K562 (cell line): ENCODE data around the gene CCDC106. TPM values are rescaled to one million over a fixed set of nuclear protein-coding genes. Genes with fewer than 3 reads are reported as not detected.

Source experiments
- ATF4 ChIP-seq: fragments of 450-650 bp; formaldehyde crosslinking; IDR thresholded peaks from 2 replicates; pipeline ENCODE4 v1.4.0; 2022; ENCODE audit warnings: mild to moderate bottlenecking, moderate library complexity
- CCNT2 ChIP-seq: IDR thresholded peaks from 2 replicates; pipeline ENCODE4 v1.6.1; 2011; ENCODE audit warnings: borderline replicate concordance, low read depth, mild to moderate bottlenecking, moderate library complexity, mixed read lengths, low read length; ENCODE audit not compliant: insufficient read length; ENCODE audit errors: extremely low read depth
- CHD4 ChIP-seq: fragments of 200-600 bp; sonication (generic); IDR thresholded peaks from 3 replicates; pipeline ENCODE4 v1.6.1; 2012; ENCODE audit warnings: low read depth, mild to moderate bottlenecking, mixed read lengths, low read length, inconsistent platforms; ENCODE audit not compliant: insufficient read depth, insufficient replicate concordance, poor library complexity, severe bottlenecking
- CSDE1 ChIP-seq, 2 experiments: fragments of 450-650 bp; IDR thresholded peaks; 2 replicates each; pipeline ENCODE4 v1.6.1; 2016; ENCODE audit warnings: mild to moderate bottlenecking in 1 of 2
- FUS ChIP-seq: fragments of 200-400 bp; formaldehyde crosslinking; optimal IDR thresholded peaks from 2 replicates; pipeline ENCODE3; 2017; ENCODE audit warnings: low read depth, low read length
- GATAD2B ChIP-seq: fragments of 450-650 bp; IDR thresholded peaks from 2 replicates; pipeline ENCODE4 v1.6.1; 2017; ENCODE audit warnings: mild to moderate bottlenecking, borderline replicate concordance
- HBP1 ChIP-seq: fragments of 450-650 bp; formaldehyde crosslinking; IDR thresholded peaks from 2 replicates; pipeline ENCODE4 v1.4.0; 2022; ENCODE audit warnings: missing genetic modification characterization
- KDM4B ChIP-seq, 2 experiments: fragments of 450-650 bp in 1 of 2; sonication (generic) in 1 of 2; IDR thresholded peaks; 2 replicates each; pipeline ENCODE4 v1.6.1; 2016 to 2017; ENCODE audit warnings: borderline replicate concordance in 2 of 2, antibody characterized with exemption in 1 of 2, low read depth in 1 of 2, mild to moderate bottlenecking in 1 of 2
- MEF2D ChIP-seq: conservative IDR thresholded peaks from 2 replicates; pipeline ENCODE4 v1.6.1; 2016; ENCODE audit warnings: low read depth, missing genetic modification characterization, missing compliant biosample characterization
- MTA3 ChIP-seq: fragments of 450-650 bp; formaldehyde crosslinking; IDR thresholded peaks from 2 replicates; pipeline ENCODE4 v1.6.1; 2017; ENCODE audit warnings: mild to moderate bottlenecking, borderline replicate concordance
- PHB2 ChIP-seq: fragments of 450-650 bp; IDR thresholded peaks from 2 replicates; pipeline ENCODE4 v1.6.1; 2017; ENCODE audit warnings: low read depth
- POLR2G ChIP-seq: fragments of 200-400 bp; formaldehyde crosslinking; IDR thresholded peaks from 2 replicates; pipeline ENCODE4 v1.6.1; 2017; ENCODE audit warnings: low read depth, mild to moderate bottlenecking, antibody characterized with exemption, low read length, moderate library complexity
- RBM14 ChIP-seq: fragments of 200-400 bp; formaldehyde crosslinking; IDR thresholded peaks from 2 replicates; pipeline ENCODE4 v1.6.1; 2018; ENCODE audit warnings: low read depth, mild to moderate bottlenecking, low read length, moderate library complexity, borderline replicate concordance; ENCODE audit not compliant: insufficient read depth
- SMARCB1 ChIP-seq: IDR thresholded peaks from 2 replicates; pipeline ENCODE4 v1.6.1; 2011; ENCODE audit warnings: improper control_type of control experiment, low read depth; ENCODE audit not compliant: insufficient read length
- STAT5A ChIP-seq: IDR thresholded peaks from 2 replicates; pipeline ENCODE4 v1.6.1; 2012; ENCODE audit warnings: low read length, inconsistent platforms, borderline replicate concordance
- TCF7L2 ChIP-seq: fragments of 150-350 bp; IDR thresholded peaks from 2 replicates; pipeline ENCODE4 v1.6.1; 2016; ENCODE audit warnings: low read depth, mild to moderate bottlenecking, low read length, moderate library complexity
- YBX1 ChIP-seq: fragments of 450-650 bp; IDR thresholded peaks from 2 replicates; pipeline ENCODE4 v1.7.1; 2016; ENCODE audit warnings: mild to moderate bottlenecking
- ZKSCAN1 ChIP-seq: fragments of 150-350 bp; IDR thresholded peaks from 2 replicates; pipeline ENCODE4 v1.6.1; 2016; ENCODE audit warnings: low read depth, low read length
- ZNF354B ChIP-seq: fragments of 250-450 bp; sonication (Bioruptor Pico); IDR thresholded peaks from 2 replicates; pipeline ENCODE4 v1.4.0; 2020
- ZNF507 ChIP-seq: conservative IDR thresholded peaks from 2 replicates; pipeline ENCODE4 v1.6.1; 2017; ENCODE audit warnings: missing genetic modification characterization, missing compliant biosample characterization
- polyA plus RNA-seq, 8 experiments: library from polyadenylated mRNA; depleted of rRNA in 4 of 8; stranded (reverse) in 5 of 8; unstranded in 3 of 8; fragments of >200 nt; fragmentation: Nextera tagmentation in 2 of 8; fragmentation: Illumina TruSeq in 1 of 8; extraction: Ambion mirVana in 2 of 8; extraction: Trizol in 1 of 8; gene quantifications; 2 replicates each; pipeline versions ENCODE4 v1.2.1 to v1.2.3, GENCODE V29; 2011 to 2014; ENCODE audit warnings: inconsistent platforms in 1 of 8, missing spikeins in 1 of 8
- total RNA-seq, 7 experiments: library from RNA; depleted of rRNA in 6 of 7; stranded (reverse); fragments of >200 nt in 6 of 7; fragmentation: Illumina TruSeq in 2 of 7; extraction: Trizol in 2 of 7; gene quantifications; 2 replicates each; pipeline versions ENCODE4 v1.2.1 to v1.2.3, GENCODE V29; 2011 to 2021; ENCODE audit warnings: low replicate concordance in 1 of 7
- TF ChIP-seq, protein P1 (sequence below): sonication (generic); formaldehyde crosslinking; IDR thresholded peaks from 2 replicates; pipeline ENCODE4 v1.8.1; 2023; ENCODE audit warnings: missing genetic modification reagents, mild to moderate bottlenecking, borderline replicate concordance

Gene CCDC106
- total and polyA plus RNA-seq, 9 of the 15 experiments (the other 6 are each of a cell fraction or from before 2014, with no cell fraction given) = 0.10 to 27.5 (median 15.0) TPM; not detected in 1

- TF ChIP-seq MTA3 = peak; percentile 82; the same call in 1 of the 2 replicates
- peak; percentile 48 for TF ChIP-seq CCNT2
- TF ChIP-seq PHB2 = no peak
- no peak for TF ChIP-seq YBX1
- TF ChIP-seq, protein P1, sequence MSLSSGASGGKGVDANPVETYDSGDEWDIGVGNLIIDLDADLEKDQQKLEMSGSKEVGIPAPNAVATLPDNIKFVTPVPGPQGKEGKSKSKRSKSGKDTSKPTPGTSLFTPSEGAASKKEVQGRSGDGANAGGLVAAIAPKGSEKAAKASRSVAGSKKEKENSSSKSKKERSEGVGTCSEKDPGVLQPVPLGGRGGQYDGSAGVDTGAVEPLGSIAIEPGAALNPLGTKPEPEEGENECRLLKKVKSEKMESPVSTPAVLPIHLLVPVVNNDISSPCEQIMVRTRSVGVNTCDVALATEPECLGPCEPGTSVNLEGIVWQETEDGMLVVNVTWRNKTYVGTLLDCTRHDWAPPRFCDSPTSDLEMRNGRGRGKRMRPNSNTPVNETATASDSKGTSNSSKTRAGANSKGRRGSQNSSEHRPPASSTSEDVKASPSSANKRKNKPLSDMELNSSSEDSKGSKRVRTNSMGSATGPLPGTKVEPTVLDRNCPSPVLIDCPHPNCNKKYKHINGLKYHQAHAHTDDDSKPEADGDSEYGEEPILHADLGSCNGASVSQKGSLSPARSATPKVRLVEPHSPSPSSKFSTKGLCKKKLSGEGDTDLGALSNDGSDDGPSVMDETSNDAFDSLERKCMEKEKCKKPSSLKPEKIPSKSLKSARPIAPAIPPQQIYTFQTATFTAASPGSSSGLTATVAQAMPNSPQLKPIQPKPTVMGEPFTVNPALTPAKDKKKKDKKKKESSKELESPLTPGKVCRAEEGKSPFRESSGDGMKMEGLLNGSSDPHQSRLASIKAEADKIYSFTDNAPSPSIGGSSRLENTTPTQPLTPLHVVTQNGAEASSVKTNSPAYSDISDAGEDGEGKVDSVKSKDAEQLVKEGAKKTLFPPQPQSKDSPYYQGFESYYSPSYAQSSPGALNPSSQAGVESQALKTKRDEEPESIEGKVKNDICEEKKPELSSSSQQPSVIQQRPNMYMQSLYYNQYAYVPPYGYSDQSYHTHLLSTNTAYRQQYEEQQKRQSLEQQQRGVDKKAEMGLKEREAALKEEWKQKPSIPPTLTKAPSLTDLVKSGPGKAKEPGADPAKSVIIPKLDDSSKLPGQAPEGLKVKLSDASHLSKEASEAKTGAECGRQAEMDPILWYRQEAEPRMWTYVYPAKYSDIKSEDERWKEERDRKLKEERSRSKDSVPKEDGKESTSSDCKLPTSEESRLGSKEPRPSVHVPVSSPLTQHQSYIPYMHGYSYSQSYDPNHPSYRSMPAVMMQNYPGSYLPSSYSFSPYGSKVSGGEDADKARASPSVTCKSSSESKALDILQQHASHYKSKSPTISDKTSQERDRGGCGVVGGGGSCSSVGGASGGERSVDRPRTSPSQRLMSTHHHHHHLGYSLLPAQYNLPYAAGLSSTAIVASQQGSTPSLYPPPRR = no peak
- no peak for TF ChIP-seq CHD4
- peak in 1 of 2 experiments; percentile 74; a peak in 1 of 4 replicates for TF ChIP-seq KDM4B (IDR thresholded peaks at IDR 0.05; ENCODE audit: borderline replicate concordance in 2 of 2, low read depth in 1 of 2)
- TF ChIP-seq POLR2G = peak; percentile 89
- no peak for TF ChIP-seq CSDE1 (IDR thresholded peaks at IDR 0.05)
- no peak for TF ChIP-seq ZNF507
- no peak for TF ChIP-seq SMARCB1
- TF ChIP-seq ATF4 = no peak; the same call in 1 of the 2 replicates
- no peak for TF ChIP-seq ZNF354B (CRISPR knock-in tag)
- TF ChIP-seq HBP1 (CRISPR knock-in tag) = no peak
- 0 out of 2 replicates have a peak, but pooled peaks have one; percentile 92 for TF ChIP-seq RBM14
- TF ChIP-seq GATAD2B = no peak; the same call in 1 of the 2 replicates
- no peak for TF ChIP-seq MEF2D (tag)
- no peak for TF ChIP-seq STAT5A
- no peak for TF ChIP-seq TCF7L2
- no peak for TF ChIP-seq FUS
- 0 out of 2 replicates have a peak, but pooled peaks have one; percentile 26 for TF ChIP-seq ZKSCAN1
Measured at GRCh38 chr19:55654868-55655647, 7.0 kb downstream of the CCDC106 start, which contains the start of gene U2AF2 (continued).
